ENCODE results near the gene TAGLN3.

Gene TAGLN3

DNA sequence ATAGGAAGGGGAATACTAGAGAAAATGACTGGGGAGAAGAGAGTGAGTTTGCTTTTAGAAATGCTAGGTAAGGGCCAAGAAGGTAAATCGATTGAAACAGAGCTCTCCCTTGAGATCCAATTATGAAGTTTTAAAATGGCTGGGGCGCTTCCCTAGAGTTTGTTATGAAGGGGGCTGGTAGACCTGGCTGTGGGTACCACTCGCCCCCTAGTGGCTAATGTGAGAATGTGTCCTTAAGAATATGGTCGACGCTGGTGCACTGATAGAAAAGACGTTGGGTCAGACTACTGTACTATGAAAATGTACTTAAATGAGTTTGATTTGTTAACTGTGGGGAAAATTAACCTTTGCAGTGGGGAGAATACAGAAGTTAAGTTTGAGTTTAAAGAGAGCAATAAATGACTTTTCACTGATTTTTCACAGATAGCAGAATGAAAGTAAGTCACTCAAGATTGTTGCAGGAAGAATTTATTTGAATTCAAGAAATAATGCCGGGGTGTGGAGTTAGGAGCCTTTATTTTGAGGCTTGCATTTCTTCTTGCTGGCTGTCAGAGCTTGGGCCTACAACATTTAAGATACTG lies 45.0 kb downstream of the TAGLN3 start:
- Histone ChIP-seq H3K27ac (no peak overlapping the region), H3K9me3 (ENCODE audit: severe bottlenecking) (no peaks in the 10 kb centered on the region), H3K4me3 (ENCODE audit: low read depth, low read length) (no peak overlapping the region), H3K27me3 (ENCODE audit: insufficient read depth, low read depth, severe bottlenecking) (no peaks in the 10 kb centered on the region), H3K36me3 (no peaks in the 10 kb centered on the region)
- DNase-seq: peak; percentile 68
- TF ChIP-seq, protein P1, sequence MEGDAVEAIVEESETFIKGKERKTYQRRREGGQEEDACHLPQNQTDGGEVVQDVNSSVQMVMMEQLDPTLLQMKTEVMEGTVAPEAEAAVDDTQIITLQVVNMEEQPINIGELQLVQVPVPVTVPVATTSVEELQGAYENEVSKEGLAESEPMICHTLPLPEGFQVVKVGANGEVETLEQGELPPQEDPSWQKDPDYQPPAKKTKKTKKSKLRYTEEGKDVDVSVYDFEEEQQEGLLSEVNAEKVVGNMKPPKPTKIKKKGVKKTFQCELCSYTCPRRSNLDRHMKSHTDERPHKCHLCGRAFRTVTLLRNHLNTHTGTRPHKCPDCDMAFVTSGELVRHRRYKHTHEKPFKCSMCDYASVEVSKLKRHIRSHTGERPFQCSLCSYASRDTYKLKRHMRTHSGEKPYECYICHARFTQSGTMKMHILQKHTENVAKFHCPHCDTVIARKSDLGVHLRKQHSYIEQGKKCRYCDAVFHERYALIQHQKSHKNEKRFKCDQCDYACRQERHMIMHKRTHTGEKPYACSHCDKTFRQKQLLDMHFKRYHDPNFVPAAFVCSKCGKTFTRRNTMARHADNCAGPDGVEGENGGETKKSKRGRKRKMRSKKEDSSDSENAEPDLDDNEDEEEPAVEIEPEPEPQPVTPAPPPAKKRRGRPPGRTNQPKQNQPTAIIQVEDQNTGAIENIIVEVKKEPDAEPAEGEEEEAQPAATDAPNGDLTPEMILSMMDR (IDR thresholded peaks at IDR 0.05; ENCODE audit: low read depth, low read length): peak; percentile 80

DNA sequence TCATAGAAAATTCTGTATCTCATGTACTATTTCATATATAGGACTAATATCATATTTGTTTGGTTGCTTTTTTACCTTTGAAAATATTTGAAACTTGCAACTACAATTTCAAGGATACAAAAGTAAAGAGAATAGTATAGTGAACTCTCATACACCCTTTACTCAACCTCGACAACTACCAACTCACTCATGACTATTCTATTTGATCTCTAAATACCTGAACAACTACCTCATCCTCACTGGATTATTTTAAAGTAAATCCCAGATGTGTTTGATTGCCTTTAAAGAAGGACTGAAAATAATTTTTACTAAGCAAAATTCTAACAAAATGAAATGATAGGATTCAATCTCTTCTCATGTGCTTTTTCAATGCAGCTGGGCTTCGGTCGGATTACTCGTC lies 47.9 kb downstream of the TAGLN3 start:
- TF ChIP-seq, protein P1 (IDR thresholded peaks at IDR 0.05; ENCODE audit: low read depth, low read length): no peak
- Histone ChIP-seq H3K36me3 (no peaks in the 10 kb centered on the region), H3K9me3 (ENCODE audit: severe bottlenecking) (no peaks in the 10 kb centered on the region)

DNA sequence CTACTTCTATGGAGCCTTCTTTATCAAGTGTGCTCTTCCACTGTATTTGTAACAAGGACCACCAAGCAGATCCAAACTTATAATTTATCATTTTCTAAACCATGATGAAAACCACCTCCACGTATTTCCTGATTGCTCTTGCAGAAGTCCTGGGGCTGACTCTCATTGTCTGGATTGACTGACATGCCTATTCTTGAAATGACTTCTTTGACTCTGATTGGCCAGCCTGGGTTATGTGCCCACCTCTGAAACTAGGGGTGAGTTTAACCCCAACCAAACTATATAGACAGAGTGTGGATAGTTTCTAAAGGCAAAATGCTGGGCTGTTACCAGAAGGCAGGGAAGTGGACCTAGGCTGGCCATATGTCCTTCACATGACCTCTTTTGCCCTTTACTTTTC lies 48.5 kb downstream of the TAGLN3 start:
- DNase-seq: no peak
- H3K4me3 ChIP-seq (ENCODE audit: low read depth, low read length): no peak overlapping the region
- H3K27me3 ChIP-seq (ENCODE audit: insufficient read depth, low read depth, severe bottlenecking): no peaks in the 10 kb centered on the region
- TF ChIP-seq, protein P1 (IDR thresholded peaks at IDR 0.05; ENCODE audit: low read depth, low read length): no peak
- no peaks in the 10 kb centered on the region for H3K9me3 ChIP-seq (ENCODE audit: severe bottlenecking)
- H3K27ac ChIP-seq: no peak overlapping the region
- H3K36me3 ChIP-seq: no peaks in the 10 kb centered on the region

More for the DNA sequence above, 47.9 kb downstream of the TAGLN3 start:
- Histone ChIP-seq H3K27ac (no peak overlapping the region), H3K27me3 (ENCODE audit: insufficient read depth, low read depth, severe bottlenecking) (no peaks in the 10 kb centered on the region), H3K4me3 (ENCODE audit: low read depth, low read length) (no peak overlapping the region)
- DNase-seq: no peak

DNA sequence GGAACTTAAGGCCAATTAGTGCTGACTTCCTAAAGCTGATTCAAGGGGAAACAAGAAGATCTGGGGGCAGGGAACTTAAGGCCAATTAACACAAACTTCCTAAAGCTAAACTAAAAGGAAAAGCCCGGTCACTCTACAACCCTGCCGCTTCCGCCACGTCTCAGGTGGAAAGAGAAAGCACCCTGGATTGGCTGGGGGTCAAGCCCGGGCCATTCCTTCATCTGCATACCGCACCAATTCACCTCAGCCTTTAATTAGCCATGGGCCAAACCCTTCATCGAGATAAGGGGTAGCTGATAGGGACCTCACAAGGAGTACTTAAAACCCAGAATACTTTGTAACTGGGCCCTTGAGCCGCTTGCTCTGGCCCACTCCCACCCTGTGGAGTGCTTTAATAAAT lies 50.2 kb downstream of the TAGLN3 start:
- Histone ChIP-seq H3K4me3 (ENCODE audit: low read depth, low read length) (no peak overlapping the region), H3K27me3 (ENCODE audit: insufficient read depth, low read depth, severe bottlenecking) (no peaks in the 10 kb centered on the region), H3K9me3 (ENCODE audit: severe bottlenecking) (no peaks in the 10 kb centered on the region), H3K36me3 (no peaks in the 10 kb centered on the region), H3K27ac (no peak overlapping the region)
- TF ChIP-seq, protein P1 (IDR thresholded peaks at IDR 0.05; ENCODE audit: low read depth, low read length): no peak
- no peak for DNase-seq

DNA sequence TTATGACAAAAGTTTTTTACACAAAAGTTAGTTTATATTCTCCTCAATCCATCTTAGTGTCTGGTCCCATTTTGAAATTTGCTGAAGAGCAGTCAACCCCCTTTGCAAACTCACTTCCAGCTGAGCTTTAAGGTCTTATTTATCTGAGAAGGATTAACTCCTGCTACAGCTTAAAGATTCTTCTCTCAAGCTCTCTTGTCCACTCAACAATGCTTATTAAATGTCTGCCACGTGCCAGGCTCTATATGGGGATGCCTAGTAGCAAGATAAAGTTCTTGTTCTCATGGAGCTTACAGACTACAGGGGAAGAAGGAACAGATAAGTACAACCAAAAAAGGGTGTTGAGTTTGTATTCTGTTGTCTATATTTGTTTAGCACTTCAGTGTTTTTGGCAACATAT lies 54.5 kb downstream of the TAGLN3 start:
- Histone ChIP-seq H3K27me3 (ENCODE audit: insufficient read depth, low read depth, severe bottlenecking) (no peaks in the 10 kb centered on the region), H3K9me3 (ENCODE audit: severe bottlenecking) (no peaks in the 10 kb centered on the region), H3K4me3 (ENCODE audit: low read depth, low read length) (no peak overlapping the region), H3K36me3 (no peaks in the 10 kb centered on the region), H3K27ac (no peak overlapping the region)
- peak; percentile 39 for DNase-seq
- TF ChIP-seq, protein P1 (IDR thresholded peaks at IDR 0.05; ENCODE audit: low read depth, low read length): no peak

DNA sequence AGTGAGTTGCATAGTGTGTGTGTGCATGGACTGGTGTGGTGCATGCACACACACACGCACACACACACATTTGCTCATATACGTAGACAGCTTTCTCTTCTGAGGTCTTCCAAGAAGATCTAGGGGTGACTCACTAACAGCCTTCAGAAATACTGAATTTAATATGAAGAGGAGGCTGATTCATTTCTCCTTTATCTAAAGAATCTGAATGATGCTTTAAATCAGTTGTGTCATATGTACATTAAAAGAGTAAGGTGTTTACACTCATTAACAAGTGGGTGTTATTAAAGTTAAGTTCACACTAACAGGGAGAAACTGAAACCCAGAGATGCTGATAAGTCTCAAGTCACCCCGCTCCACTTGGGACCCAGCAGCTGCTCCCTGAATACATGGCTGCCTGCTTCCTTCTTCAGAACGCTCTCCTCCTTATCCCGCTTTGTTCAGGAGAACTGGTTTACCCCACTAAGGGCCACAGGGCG lies 57.8 kb downstream of the TAGLN3 start:
- TF ChIP-seq, protein P1 (IDR thresholded peaks at IDR 0.05; ENCODE audit: low read depth, low read length): no peak
- H3K9me3 ChIP-seq (ENCODE audit: severe bottlenecking): no peaks in the 10 kb centered on the region
- no peaks in the 10 kb centered on the region for H3K36me3 ChIP-seq
- no peak for DNase-seq
- H3K27me3 ChIP-seq (ENCODE audit: insufficient read depth, low read depth, severe bottlenecking): no peaks in the 10 kb centered on the region
- no peak overlapping the region for H3K4me3 ChIP-seq (ENCODE audit: low read depth, low read length)
- H3K27ac ChIP-seq: no peak overlapping the region

Data from WERI-Rb-1 (cell line).